ENCODE results near the gene TBC1D19.
A peak's percentile ranks its signal among the peaks of the same experiment; 100 is the strongest.
"Not testable (repeated sequence)": the region's sequence is repeated elsewhere in the genome, so short reads cannot be mapped to it uniquely, and the experiment has no call there.

TBC1D19 gene, protein sequence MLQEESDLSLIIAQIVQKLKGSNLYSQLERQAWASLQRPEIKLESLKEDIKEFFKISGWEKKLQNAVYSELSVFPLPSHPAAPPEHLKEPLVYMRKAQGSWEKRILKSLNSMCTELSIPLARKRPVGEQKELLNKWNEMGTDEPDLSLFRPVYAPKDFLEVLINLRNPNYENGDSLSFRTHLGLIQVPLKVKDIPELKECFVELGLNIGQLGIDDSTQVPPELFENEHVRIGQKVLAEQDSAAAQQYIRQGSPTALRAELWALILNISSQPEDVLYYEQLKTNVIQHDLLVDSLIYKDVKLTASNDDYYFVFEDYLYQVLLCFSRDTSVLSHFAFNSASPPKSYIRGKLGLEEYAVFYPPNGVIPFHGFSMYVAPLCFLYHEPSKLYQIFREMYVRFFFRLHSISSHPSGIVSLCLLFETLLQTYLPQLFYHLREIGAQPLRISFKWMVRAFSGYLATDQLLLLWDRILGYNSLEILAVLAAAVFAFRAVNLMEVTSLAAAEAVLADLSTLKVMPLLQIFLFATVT

GRCh38 chr4:26583865-26584652, at the start of gene TBC1D19:
TSS of gene TBC1D19 (plus strand) at chr4:26584084. CDS start at chr4:26584194, 110 bp downstream.
- peak; percentile 83 to 88 for DNase-seq (ENCODE audit: low read depth in 2 of 2)

GRCh38 chr4:26542991-26543390, 40.9 kb upstream of the TBC1D19 start:
- no peak for DNase-seq (ENCODE audit: low read depth in 2 of 2)

DNA sequence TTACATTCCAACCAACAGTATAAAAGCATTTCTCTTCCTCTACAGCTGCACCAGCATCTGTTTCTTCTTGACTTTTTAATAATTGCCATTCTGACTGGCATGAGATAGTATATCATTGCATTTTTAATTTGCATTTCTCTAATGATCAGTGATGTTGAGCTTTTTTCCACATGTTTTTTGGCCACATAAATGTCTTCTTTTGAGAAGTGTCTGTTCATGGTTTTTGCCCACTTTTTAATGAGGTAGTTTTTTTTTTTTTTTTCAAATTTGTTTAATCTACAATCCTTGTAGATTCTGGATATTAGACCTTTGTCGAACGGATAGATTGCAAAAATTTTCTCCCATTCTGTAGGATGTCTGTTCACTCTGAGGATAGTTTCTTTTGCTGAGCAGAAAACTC, 39.5 kb upstream of the TBC1D19 start:
- no peak for DNase-seq (ENCODE audit: low read depth in 2 of 2)

DNA sequence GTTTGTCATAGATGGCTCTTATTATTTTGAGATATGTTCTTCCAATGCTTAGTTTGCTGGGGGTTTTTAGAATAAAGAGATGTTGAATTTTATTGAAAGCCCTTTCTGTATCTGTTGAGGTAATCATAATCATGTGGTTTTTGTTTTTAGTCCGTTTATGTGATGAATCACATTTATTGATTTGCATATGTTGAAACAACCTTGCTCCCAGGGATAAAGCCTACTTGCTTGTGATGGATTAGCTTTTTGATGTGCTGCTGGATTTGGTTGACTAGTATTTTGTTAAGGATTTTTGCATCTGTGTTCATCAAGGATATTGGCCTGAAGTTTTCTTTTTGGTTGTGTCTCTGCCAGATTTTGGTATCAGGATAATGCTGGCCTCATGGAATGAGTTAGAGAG, 35.5 kb upstream of the TBC1D19 start:
- DNase-seq (ENCODE audit: low read depth in 2 of 2): not testable (repeated sequence)

DNA sequence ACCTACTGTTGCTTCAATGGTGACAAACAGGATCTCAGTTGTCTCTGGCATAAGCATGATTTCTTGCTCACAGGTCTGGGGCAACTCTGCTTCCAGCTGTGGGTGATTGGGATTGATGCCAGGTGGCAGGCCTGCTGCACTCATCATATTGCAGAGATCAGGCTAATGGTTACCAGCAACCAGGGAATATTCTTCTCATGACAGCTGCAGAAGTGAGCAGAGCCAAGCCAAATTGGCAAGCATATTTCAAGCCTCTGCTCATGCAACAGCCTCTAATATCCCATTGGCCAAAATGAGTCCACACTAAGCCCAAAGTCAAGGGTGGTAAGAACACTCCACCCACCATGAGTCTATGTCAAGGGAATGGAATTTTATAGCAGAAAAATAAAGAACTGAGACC, 26.7 kb upstream of the TBC1D19 start:
- no peak for DNase-seq (ENCODE audit: low read depth in 2 of 2)

- DNase-seq (ENCODE audit: low read depth in 2 of 2): no peak
Observed at GRCh38 chr4:26558166-26558895, 25.6 kb upstream of the TBC1D19 start.

GRCh38 chr4:26566133-26566532, 17.8 kb upstream of the TBC1D19 start:
- no peak for DNase-seq (ENCODE audit: low read depth in 2 of 2)

- DNase-seq (ENCODE audit: low read depth in 2 of 2): no peak
Observed at GRCh38 chr4:26568446-26568994, 15.4 kb upstream of the TBC1D19 start.

GRCh38 chr4:26570596-26570995, 13.3 kb upstream of the TBC1D19 start:
- no peak for DNase-seq (ENCODE audit: low read depth in 2 of 2)

DNA sequence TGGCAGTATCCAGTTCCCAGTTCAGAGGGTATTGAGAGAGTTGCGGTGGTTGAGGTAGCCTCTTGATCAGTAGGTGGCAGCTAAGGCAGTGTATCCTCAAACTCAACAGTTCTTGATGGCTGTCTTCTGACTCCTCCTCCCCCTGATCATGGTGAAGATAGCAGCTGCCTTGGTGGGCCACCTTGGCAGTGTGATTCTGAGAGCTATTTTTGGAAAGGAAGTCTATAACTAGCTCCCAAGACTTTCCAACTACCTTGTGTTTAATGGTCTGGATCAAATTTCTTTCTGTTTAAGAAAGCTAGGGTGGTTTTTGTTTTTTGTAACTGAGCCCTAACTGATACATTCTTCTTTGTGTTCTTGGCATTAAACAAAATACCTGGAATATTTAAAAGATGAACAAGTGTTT, 10.5 kb upstream of the TBC1D19 start:
- DNase-seq (ENCODE audit: low read depth in 2 of 2): no peak

- no peak for DNase-seq (ENCODE audit: low read depth in 2 of 2)
Observed at GRCh38 chr4:26574563-26574962, 9.3 kb upstream of the TBC1D19 start.

GRCh38 chr4:26576231-26576739, 7.6 kb upstream of the TBC1D19 start:
- DNase-seq (ENCODE audit: low read depth in 2 of 2): no peak

DNA sequence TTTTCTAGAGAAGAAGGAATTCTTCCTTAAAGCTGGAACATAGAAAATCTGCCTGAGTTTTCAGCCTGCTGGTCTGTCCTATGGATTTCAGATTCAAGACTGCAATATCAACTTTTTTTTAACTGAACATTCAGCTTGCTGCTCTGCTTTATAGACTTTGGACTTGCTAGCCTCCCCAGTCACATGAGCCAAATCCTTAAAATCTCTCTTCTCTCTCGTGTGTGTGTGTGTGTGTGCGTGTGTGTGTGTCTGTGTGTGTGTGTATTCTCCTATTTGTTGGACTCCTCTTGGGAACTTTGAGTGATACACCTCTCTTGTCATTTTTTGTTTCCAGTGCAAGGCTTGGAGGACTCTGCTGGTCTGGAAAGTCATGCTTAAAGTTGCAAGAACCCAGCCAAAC, 6.8 kb upstream of the TBC1D19 start:
- no peak for DNase-seq (ENCODE audit: low read depth in 2 of 2)

DNA sequence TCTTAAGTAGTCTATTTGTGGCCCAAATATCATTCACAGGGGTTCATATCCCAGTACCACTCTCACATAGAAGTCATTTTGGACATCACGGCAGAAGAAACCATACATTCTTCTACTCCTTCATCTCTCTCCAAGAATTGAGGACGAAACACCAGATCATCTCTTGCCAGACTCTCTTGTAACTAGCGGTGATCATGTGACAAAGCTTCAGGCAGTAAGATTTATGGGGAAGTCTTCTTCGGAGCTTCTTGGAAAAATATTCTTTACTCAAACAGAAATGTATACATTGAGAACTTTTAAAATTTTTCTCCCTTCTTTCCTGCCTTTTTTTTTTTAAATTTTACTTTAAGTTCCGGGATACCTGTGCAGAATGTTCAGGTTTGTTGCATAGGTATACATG, 4.7 kb upstream of the TBC1D19 start:
- DNase-seq (ENCODE audit: low read depth in 2 of 2): no peak

GRCh38 chr4:26581341-26581740, 2.5 kb upstream of the TBC1D19 start:
- not testable (repeated sequence) for DNase-seq (ENCODE audit: low read depth in 2 of 2)

- no peak for DNase-seq (ENCODE audit: low read depth in 2 of 2)
Observed at GRCh38 chr4:26583538-26583864, 383 bp upstream of the TBC1D19 start.

DNA sequence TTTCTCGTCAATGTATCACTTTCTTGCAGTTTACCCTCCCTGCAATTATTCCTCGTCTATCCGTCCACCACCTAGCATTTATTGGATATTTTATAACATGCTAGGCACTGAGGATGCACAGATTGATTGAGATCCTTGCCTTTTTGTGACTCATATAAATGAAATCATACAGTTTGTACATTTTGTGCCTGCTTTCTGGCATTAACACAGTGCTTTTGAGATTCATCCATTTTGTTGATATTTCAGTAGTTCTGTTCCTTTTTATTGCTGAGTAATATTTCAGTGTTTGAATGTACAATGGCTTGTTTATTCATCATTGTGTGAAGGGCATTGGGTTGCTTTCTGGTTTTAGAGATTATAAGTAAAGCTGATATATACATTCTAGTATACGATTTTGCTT, 841 bp downstream of the TBC1D19 start:
- no peak for DNase-seq (ENCODE audit: low read depth in 2 of 2)

- DNase-seq (ENCODE audit: low read depth in 2 of 2): no peak
Observed at GRCh38 chr4:26589705-26590104, 5.8 kb downstream of the TBC1D19 start.

- no peak for DNase-seq (ENCODE audit: low read depth in 2 of 2)
Observed at GRCh38 chr4:26590639-26591038, 6.8 kb downstream of the TBC1D19 start.

DNA sequence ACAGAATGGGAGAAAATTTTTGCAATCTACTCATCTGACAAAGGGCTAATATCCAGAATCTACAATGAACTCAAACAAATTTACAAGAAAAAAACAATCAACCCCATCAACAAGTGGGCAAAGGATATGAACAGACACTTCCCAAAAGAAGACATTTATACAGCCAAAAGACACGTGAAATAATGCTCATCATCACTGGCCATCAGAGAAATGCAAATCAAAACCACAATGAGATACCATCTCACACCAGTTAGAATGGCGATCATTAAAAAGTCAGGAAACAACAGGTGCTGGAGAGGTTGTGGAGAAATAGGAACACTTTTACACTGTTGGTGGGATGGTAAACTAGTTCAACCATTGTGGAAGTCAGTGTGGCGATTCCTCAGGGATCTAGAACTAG, 9.7 kb downstream of the TBC1D19 start:
- not testable (repeated sequence) for DNase-seq (ENCODE audit: low read depth in 2 of 2)

DNA sequence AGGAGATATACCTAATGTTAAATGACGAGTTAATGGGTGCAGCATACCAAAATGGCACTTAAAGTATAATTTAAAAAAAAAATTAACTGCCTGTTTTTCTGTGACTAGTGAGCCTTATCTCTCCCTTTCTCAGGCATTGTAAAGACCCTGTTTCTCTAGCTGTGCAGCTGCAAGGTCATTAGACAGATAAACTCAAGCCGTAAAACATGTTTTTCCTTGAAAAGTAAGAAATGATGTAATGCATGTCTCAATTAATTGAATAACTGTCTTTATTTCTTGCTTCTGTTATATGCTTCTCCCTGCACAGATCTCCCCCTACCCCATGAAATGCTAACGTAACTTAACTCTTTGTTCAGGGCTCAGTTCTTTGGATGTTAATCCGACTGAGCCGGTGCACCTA, 10.5 kb downstream of the TBC1D19 start:
- no peak for DNase-seq (ENCODE audit: low read depth in 2 of 2)

DNA sequence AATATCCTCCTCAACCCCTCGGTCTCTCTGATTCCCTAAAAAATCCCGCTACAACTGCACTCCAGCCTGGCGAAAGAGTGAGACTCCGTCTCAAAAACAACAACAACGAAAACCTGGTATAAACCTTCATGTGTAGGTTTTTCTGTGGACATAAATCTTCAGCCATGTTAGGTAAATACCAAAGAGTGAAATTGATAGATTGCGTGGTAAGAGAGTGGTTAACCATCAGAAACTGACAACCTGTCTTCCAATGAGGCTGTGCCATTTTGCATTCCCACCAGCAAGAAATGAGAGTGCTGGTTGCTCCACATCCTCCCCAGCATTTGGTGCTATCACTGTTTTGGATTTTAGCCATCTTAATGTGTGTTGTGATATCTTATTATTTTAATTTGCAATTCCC, 10.9 kb downstream of the TBC1D19 start:
- no peak for DNase-seq (ENCODE audit: low read depth in 2 of 2)
